Heart left ventricle (tissue), 13 donors: ENCODE data around the gene CYBRD1.
A peak's percentile ranks its signal among the peaks of the same experiment; 100 is the strongest.

Experiments
- POLR2A ChIP-seq, 2 donors: fragments of 450-650 bp; IDR thresholded peaks; one replicate each; pipeline ENCODE4 v1.6.1; 2017; ENCODE audit warnings: antibody characterized with exemption in 2 of 2, mild to moderate bottlenecking in 2 of 2, moderate library complexity in 2 of 2
- TF ChIP-seq, protein P1 (sequence below), 12 donors: fragments of 200-600 bp; sonication (generic) in 4 of 12; IDR thresholded peaks; one replicate each; pipeline versions ENCODE4 v1.5.0 to v1.8.0; 2018 to 2022; ENCODE audit warnings: antibody characterized with exemption in 12 of 12, mild to moderate bottlenecking in 5 of 12
- donor health status: ischemic (EF 13 %, LVEDD 7.1; RV severe dilation, severe dysfunction).
- donor health status: DM: no; HTN: yes; CAD: no.
- donor health status: DM: no; HTN: no; CAD: no.
- donor health status: ischemic (EF 25% LVEDD 6.9; RV normal size, moderate dysfunction).
- donor health status: ischemic (EF 25% LVEDD 5.7; RV mildly dilated, moderate dysfunction).
- donor health status: ischemic (EF 35%, LVEDD 5.7; RV mildly dilated, moderate dysfunction).
- donor health status: nonischemic (EF 11% LVEDD 7.7; RV severe dilation, severe dysfunction).
- donor health status: DM: yes; HTN: yes; CAD: no.
- donor health status: PGD.
- donor health status: ischemic (EF 29% LVEDD 5.4; RV normal size, mild dysfunction).
- donor health status: nonischemic (EF 23%, LVEDD 6.1; RV moderate dilation, normal function).

DNA sequence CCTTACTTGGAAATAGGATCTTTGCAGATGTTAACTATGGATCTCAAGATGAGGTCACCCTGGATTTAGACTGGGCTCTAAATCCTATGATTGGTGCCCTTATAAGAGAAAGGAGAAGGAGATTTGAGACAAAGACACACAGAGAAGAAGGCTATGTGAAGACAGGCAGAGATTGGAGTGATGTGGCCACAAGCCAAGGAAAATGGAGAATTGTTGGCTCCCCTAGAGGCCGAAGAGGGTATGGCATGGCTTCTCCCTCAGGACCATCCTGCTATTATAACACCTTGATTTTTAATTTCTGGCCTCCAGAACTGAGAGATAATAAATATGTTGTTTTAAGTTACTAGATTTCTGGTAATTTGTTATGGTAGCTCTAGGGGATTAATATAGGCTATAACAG lies 7.6 kb downstream of the CYBRD1 start:
- TF ChIP-seq, protein P1, sequence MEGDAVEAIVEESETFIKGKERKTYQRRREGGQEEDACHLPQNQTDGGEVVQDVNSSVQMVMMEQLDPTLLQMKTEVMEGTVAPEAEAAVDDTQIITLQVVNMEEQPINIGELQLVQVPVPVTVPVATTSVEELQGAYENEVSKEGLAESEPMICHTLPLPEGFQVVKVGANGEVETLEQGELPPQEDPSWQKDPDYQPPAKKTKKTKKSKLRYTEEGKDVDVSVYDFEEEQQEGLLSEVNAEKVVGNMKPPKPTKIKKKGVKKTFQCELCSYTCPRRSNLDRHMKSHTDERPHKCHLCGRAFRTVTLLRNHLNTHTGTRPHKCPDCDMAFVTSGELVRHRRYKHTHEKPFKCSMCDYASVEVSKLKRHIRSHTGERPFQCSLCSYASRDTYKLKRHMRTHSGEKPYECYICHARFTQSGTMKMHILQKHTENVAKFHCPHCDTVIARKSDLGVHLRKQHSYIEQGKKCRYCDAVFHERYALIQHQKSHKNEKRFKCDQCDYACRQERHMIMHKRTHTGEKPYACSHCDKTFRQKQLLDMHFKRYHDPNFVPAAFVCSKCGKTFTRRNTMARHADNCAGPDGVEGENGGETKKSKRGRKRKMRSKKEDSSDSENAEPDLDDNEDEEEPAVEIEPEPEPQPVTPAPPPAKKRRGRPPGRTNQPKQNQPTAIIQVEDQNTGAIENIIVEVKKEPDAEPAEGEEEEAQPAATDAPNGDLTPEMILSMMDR (IDR thresholded peaks at IDR 0.05): peak in 10 of 12 donors; percentile 12 to 58 (median 38)
- TF ChIP-seq POLR2A (IDR thresholded peaks at IDR 0.05): no peak
